ENCODE results near the gene ERI3.

- TF ChIP-seq CTCF (IDR thresholded peaks at IDR 0.05; ENCODE audit: poor library complexity) (no peak), EZH2phosphoT487 (IDR thresholded peaks at IDR 0.05; ENCODE audit: low read depth, severe bottlenecking, unreplicated experiment) (no peak)
Observed at GRCh38 chr1:44305962-44306422, 49.1 kb downstream of the ERI3 start.
